Dermis blood vessel endothelial cell (primary cell): ENCODE data around the gene CEPT1. TPM values are rescaled to one million over a fixed set of nuclear protein-coding genes. Genes with fewer than 3 reads are reported as not detected.

Experiments used
- DNase-seq: peaks from one replicate; pipeline ENCODE4 v3.0.0; 2010
- total RNA-seq: library from RNA; depleted of rRNA; stranded (reverse); fragments of >200 nt; gene quantifications from 2 replicates; pipeline ENCODE4 v1.2.3, GENCODE V29; 2014

Gene CEPT1
- total RNA-seq, 1 donor from 2014 or later, result 57.7 TPM

DNA sequence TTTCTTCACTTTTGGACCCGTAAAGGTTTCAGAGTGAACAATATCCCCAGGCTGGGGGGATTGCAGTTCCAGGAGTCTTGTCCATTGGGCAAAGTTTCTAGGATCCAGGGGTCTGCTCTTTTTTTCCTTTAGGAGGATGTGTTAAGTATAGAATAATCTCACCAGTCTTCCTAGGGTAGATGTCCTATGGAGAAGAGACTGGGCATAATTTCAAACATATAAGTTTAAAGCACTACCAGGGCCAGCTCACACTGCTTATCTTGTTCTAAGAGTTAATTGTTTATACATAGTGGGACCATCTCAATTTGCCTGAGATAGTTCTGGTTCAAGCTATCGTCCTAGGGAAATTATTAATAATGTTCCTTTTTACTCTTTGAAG is 88.7 kb downstream of the CEPT1 start:
- DNase-seq, result no peak

DNA sequence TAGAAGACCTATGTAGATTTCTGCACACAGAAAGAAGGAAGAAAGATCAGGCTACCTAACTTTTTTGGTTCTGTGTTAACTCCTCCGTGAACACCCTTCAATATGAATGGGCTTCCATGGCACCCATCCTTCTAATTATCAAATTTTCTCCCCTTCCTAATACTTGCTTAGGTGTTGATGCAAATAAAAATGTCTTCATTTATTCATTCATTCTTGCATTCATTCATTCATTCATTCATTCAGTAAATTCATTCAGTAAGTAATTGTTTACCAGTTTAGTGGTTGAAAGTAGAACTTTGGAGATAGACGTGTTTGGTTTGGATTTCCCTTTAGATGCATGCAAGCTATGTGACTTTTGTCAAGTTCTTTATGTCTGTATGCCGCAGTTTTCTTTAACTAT is 92.1 kb downstream of the CEPT1 start:
- no peak for DNase-seq

DNA sequence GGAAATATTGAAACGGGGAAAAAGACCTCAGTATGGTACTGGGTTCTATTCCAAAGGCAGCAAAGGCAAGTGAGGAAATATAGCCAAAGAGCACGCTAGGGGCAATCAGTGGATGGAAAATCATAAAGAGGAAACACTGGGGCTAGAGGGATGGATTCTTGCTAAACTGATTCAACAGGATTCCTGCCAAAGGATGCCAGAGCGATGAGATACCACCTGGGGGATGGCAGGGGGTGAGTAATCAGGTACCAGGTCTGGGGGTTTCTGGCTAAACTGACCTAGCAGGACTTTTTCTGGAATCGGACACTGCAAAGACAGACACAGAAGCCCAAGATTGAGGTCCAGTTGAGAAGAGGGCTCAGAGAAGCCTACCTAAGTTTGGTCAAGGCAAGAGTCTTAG is 94.2 kb downstream of the CEPT1 start:
- DNase-seq, result no peak

Other genes starting within 250 kb of the CEPT1 start
- gene LRIF1, start 176.3 kb upstream of the CEPT1 start, total RNA-seq, result 9.5 and 13.8 TPM in 2 replicates
- gene DRAM2, start 130 bp upstream of the CEPT1 start, total RNA-seq, result 43.1 and 70.1 TPM in 2 replicates
- gene DENND2D, start 60.4 kb downstream of the CEPT1 start, total RNA-seq, result 2.6 and 2.7 TPM in 2 replicates
- gene CHI3L2, start 87.5 kb downstream of the CEPT1 start, total RNA-seq, result under 0.01 TPM in 1 of 2 replicates, not detected in the other
- gene CHIA, start 150.6 kb downstream of the CEPT1 start, total RNA-seq, result not detected in 2 replicates